ENCODE results near the gene RASSF3. TPM values are rescaled to one million over a fixed set of nuclear protein-coding genes. Genes with fewer than 3 reads are reported as not detected.

RASSF3 gene
- polyA plus RNA-seq, 1 donor from 2014 or later = 0.06 TPM

DNA sequence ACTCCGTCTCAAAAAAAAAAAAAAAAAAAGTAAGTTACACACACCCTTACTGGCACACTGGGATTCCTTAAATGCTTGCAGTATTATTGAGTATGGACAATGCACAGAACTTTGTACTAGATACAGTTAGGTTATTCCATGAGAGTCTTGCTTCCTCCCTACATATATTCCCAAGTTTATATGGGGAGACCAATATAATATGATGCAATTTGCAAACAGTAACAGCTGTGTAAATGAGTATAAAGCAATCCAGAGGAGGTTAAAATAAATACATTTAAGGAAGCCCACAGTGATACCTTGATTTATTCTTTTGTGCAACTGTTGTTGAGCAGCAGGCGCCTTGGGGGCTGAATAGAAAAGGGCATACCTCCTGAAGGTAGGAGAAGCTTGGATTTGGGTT lies 26.6 kb downstream of the RASSF3 start:
- no peak overlapping the region for H3K9ac ChIP-seq (ENCODE audit: low read length)
- no peaks in the 10 kb centered on the region for H3K9me3 ChIP-seq (ENCODE audit: low read length)
- no peak overlapping the region for H3K4me2 ChIP-seq (ENCODE audit: low read length)
- H3K36me3 ChIP-seq (ENCODE audit: insufficient read depth, low read length) = no peaks in the 10 kb centered on the region
- H3K27ac ChIP-seq (ENCODE audit: low read length) = no peak overlapping the region
- no peaks in the 10 kb centered on the region for H3F3A ChIP-seq (ENCODE audit: insufficient read depth, low read length, poor library complexity, severe bottlenecking)
- H4K20me1 ChIP-seq (ENCODE audit: insufficient read depth) = no peaks in the 10 kb centered on the region
- no peak overlapping the region for H3K4me3 ChIP-seq (ENCODE audit: low read length)
- no peak overlapping the region for H2AFZ ChIP-seq (ENCODE audit: low read depth, low read length)
- no peak for TF ChIP-seq EP300 (conservative IDR thresholded peaks at IDR 0.05; ENCODE audit: poor library complexity, severe bottlenecking)
- TF ChIP-seq, protein P1, sequence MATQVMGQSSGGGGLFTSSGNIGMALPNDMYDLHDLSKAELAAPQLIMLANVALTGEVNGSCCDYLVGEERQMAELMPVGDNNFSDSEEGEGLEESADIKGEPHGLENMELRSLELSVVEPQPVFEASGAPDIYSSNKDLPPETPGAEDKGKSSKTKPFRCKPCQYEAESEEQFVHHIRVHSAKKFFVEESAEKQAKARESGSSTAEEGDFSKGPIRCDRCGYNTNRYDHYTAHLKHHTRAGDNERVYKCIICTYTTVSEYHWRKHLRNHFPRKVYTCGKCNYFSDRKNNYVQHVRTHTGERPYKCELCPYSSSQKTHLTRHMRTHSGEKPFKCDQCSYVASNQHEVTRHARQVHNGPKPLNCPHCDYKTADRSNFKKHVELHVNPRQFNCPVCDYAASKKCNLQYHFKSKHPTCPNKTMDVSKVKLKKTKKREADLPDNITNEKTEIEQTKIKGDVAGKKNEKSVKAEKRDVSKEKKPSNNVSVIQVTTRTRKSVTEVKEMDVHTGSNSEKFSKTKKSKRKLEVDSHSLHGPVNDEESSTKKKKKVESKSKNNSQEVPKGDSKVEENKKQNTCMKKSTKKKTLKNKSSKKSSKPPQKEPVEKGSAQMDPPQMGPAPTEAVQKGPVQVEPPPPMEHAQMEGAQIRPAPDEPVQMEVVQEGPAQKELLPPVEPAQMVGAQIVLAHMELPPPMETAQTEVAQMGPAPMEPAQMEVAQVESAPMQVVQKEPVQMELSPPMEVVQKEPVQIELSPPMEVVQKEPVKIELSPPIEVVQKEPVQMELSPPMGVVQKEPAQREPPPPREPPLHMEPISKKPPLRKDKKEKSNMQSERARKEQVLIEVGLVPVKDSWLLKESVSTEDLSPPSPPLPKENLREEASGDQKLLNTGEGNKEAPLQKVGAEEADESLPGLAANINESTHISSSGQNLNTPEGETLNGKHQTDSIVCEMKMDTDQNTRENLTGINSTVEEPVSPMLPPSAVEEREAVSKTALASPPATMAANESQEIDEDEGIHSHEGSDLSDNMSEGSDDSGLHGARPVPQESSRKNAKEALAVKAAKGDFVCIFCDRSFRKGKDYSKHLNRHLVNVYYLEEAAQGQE (IDR thresholded peaks at IDR 0.05; ENCODE audit: borderline replicate concordance) = no peak
- no peak for TF ChIP-seq POLR2AphosphoS5 (IDR thresholded peaks at IDR 0.05)
- no peak for TF ChIP-seq RAD21 (conservative IDR thresholded peaks at IDR 0.05)
- TF ChIP-seq TAF1 (IDR thresholded peaks at IDR 0.05; ENCODE audit: low read depth) = no peak
- TF ChIP-seq MXI1 (conservative IDR thresholded peaks at IDR 0.05; ENCODE audit: poor library complexity, severe bottlenecking) = no peak
- TF ChIP-seq SMC3 (conservative IDR thresholded peaks at IDR 0.05; ENCODE audit: poor library complexity) = no peak
- TF ChIP-seq EZH2 (IDR thresholded peaks at IDR 0.05; ENCODE audit: borderline replicate concordance, insufficient read depth, low read length, poor library complexity, severe bottlenecking) = no peak
- no peak for TF ChIP-seq CTCF (IDR thresholded peaks at IDR 0.05; ENCODE audit: poor library complexity, severe bottlenecking)
- H3K9me2 ChIP-seq (ENCODE audit: insufficient read depth, low read length) = no peaks in the 10 kb centered on the region
- H3K79me2 ChIP-seq (replicated peaks; ENCODE audit: insufficient read depth, low read length) = no peaks in the 10 kb centered on the region
- H3K27me3 ChIP-seq (ENCODE audit: insufficient read depth, low read depth, low read length) = no peaks in the 10 kb centered on the region

- Histone ChIP-seq H3K4me2 (ENCODE audit: low read length) (no peak overlapping the region), H3K9ac (ENCODE audit: low read length) (no peak overlapping the region), H3K9me3 (ENCODE audit: low read length) (no peaks in the 10 kb centered on the region), H4K20me1 (ENCODE audit: insufficient read depth) (no peaks in the 10 kb centered on the region), H3F3A (ENCODE audit: insufficient read depth, low read length, poor library complexity, severe bottlenecking) (no peaks in the 10 kb centered on the region), H3K79me2 (replicated peaks; ENCODE audit: insufficient read depth, low read length) (no peaks in the 10 kb centered on the region), H3K27ac (ENCODE audit: low read length) (no peak overlapping the region), H3K27me3 (ENCODE audit: insufficient read depth, low read depth, low read length) (no peaks in the 10 kb centered on the region), H3K36me3 (ENCODE audit: insufficient read depth, low read length) (no peaks in the 10 kb centered on the region), H2AFZ (ENCODE audit: low read depth, low read length) (no peak overlapping the region), H3K9me2 (ENCODE audit: insufficient read depth, low read length) (no peaks in the 10 kb centered on the region), H3K4me3 (ENCODE audit: low read length) (no peak overlapping the region)
- TF ChIP-seq EZH2 (IDR thresholded peaks at IDR 0.05; ENCODE audit: borderline replicate concordance, insufficient read depth, low read length, poor library complexity, severe bottlenecking) (no peak), EP300 (conservative IDR thresholded peaks at IDR 0.05; ENCODE audit: poor library complexity, severe bottlenecking) (no peak), RAD21 (conservative IDR thresholded peaks at IDR 0.05) (no peak), CTCF (IDR thresholded peaks at IDR 0.05; ENCODE audit: poor library complexity, severe bottlenecking) (no peak), MXI1 (conservative IDR thresholded peaks at IDR 0.05; ENCODE audit: poor library complexity, severe bottlenecking) (no peak), TAF1 (IDR thresholded peaks at IDR 0.05; ENCODE audit: low read depth) (no peak), POLR2AphosphoS5 (IDR thresholded peaks at IDR 0.05) (no peak), SMC3 (conservative IDR thresholded peaks at IDR 0.05; ENCODE audit: poor library complexity) (no peak)
- TF ChIP-seq, protein P1 (IDR thresholded peaks at IDR 0.05; ENCODE audit: borderline replicate concordance) = no peak
Measured at GRCh38 chr12:64639466-64639865, 29.2 kb downstream of the RASSF3 start.

Data from neural cell (in vitro differentiated cells).